Left lobe of liver (tissue), 2 donors: ENCODE data around the gene CLNK. TPM values are rescaled to one million over a fixed set of nuclear protein-coding genes. Genes with fewer than 3 reads are reported as not detected.

Experiments
- ATAC-seq: fragments of 200-7000 bp; cut with Tn5 transposase; one replicate; pipeline ENCODE4 v1.9.1; 2020; ENCODE audit warnings: mild to moderate bottlenecking, moderate library complexity
- DNase-seq: peaks from one replicate; pipeline ENCODE4 v3.0.0-alpha.2; 2020; ENCODE audit warnings: low spot score
- total RNA-seq: library from RNA; stranded (reverse); gene quantifications from one replicate; pipeline ENCODE4 v1.2.1, GENCODE V29; 2021
- donor health status: DM: no; HTN: no; CAD: no; lungs with moderate emphysema.
- donor health status: DM: no; HTN: yes; CAD: no.

Gene CLNK
- total RNA-seq, 1 donor from 2014 or later: not detected

GRCh38 chr4:10461091-10461849 lies 223.3 kb downstream of the CLNK start:
- DNase-seq: peak; percentile 53
- peak; percentile 87 for ATAC-seq

GRCh38 chr4:10460313-10461047 lies 224.1 kb downstream of the CLNK start:
- ATAC-seq (no peak), DNase-seq (no peak)

GRCh38 chr4:10459305-10459704 lies 225.3 kb downstream of the CLNK start:
- DNase-seq (no peak), ATAC-seq (no peak)

GRCh38 chr4:10458177-10458576 lies 226.4 kb downstream of the CLNK start:
- DNase-seq (no peak), ATAC-seq (no peak)

- ATAC-seq (peak; percentile 80), DNase-seq (peak; percentile 69)
Observed at GRCh38 chr4:10457255-10457801, 227.2 kb downstream of the CLNK start, which contains the start of gene ZNF518B. Gene ZNF518B, minus strand, starts transcription at chr4:10457426. Its CDS starts 11,098 bp downstream, at chr4:10446328.

- peak; percentile 49 for DNase-seq
- ATAC-seq: peak; percentile 44
Observed at GRCh38 chr4:10456595-10457254, 227.8 kb downstream of the CLNK start.

GRCh38 chr4:10456260-10456594 lies 228.3 kb downstream of the CLNK start:
- no peak for ATAC-seq
- DNase-seq: no peak

GRCh38 chr4:10455133-10455532 lies 229.4 kb downstream of the CLNK start:
- ATAC-seq (no peak), DNase-seq (no peak)

- ATAC-seq: no peak
- DNase-seq: no peak
Observed at GRCh38 chr4:10454726-10455125, 229.8 kb downstream of the CLNK start.

- no peak for DNase-seq
- ATAC-seq: no peak
Observed at GRCh38 chr4:10454121-10454520, 230.4 kb downstream of the CLNK start.

- DNase-seq (no peak), ATAC-seq (no peak)
Observed at GRCh38 chr4:10448991-10449390, 235.6 kb downstream of the CLNK start.

GRCh38 chr4:10442976-10443375 lies 241.6 kb downstream of the CLNK start:
- ATAC-seq (no peak), DNase-seq (no peak)

- no peak for ATAC-seq
- DNase-seq: no peak
Observed at GRCh38 chr4:10441512-10441911, 243.1 kb downstream of the CLNK start.

- DNase-seq (no peak), ATAC-seq (no peak)
Observed at GRCh38 chr4:10438924-10439323, 245.6 kb downstream of the CLNK start.

GRCh38 chr4:10437735-10438134 lies 246.8 kb downstream of the CLNK start:
- ATAC-seq (no peak), DNase-seq (no peak)

Other genes starting within 250 kb of the CLNK start
- 3.2 TPM for gene ZNF518B, start 227.3 kb downstream of the CLNK start, total RNA-seq